NCI-H2107 treated with DMSO at 0.1 percent for 48 hours (cell line): Measurements from ENCODE around the gene PSME4.
"Not testable (repeated sequence)": the region's sequence is repeated elsewhere in the genome, so short reads cannot be mapped to it uniquely, and the experiment has no call there.

ENCODE experiments used
- DNase-seq: peaks from one replicate; lab custom pipeline; 2025; ENCODE audit not compliant: unreplicated experiment; lab: John Stamatoyannopoulos, UW

Gene PSME4

DNA sequence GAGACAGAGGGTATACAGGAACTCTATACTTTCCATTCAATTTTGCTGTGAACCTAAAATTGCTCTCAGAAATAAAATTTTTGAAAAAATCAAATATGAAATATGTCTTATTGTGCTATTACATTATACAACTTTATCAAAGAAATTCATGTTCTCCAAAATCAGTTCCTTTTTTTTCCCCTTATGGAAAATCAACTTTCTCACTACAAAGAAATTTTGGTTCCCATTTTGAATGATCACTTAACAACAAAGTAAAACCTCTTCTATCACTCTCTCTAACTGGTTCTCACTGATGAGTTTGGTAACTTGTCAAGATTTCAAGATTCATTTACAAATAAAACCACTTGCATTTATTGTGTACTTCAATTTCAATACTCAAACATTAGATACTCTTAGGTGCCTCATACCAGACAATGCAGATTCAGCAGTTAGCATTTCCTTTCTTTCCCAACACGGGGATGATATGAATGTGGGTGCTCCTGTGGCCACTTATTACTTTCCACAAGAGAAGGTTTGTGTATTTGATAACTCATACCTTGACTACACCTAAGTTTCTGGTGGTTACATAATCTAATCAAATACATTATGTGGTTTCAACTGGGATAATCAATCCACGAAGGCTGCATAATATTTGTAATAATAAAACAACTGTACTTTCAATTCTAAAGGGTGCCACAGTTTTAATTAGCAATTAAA lies 6.4 kb downstream of the PSME4 start:
- DNase-seq = peak; percentile 19

GRCh38 chr2:53961478-53962216 lies 9.1 kb downstream of the PSME4 start:
- not testable (repeated sequence) for DNase-seq

DNA sequence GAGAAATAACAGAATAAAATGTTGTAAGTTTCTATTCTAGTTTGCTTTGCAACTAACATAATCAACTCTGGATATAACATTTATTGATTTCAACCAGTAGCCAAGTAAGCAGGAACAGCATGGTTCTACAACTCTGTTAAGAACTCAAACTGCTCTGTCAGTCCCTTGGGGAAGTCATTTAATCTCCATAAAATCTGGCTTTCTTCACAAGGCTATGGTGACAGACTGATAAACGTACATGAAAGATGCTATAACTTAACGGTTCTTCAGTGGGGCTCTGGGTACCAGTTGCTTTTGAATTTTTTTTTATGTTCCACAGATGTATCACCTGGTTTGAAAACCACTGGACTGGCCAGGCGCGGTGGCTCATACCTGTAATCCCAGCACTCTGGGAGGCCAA lies 10.3 kb downstream of the PSME4 start:
- no peak for DNase-seq

GRCh38 chr2:53958443-53958842 lies 12.3 kb downstream of the PSME4 start:
- DNase-seq = no peak

DNA sequence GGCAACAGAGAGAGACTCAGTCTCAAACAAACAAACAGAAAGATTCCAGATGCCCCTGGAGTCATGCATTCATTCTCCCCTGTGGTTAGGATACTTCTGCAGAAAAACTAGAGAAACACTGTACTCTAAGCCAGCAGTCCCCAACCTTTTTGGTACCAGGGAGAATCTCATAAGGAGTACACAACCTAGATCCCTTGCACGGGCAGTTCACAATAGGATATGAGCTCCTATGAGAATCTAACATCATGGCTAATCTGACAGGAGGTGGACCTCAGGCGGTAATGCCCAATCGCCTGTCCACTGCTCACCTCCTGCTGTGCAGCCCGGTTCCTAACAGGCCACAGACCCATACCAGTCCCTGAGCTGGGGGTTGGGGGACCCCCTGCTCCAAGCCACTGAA lies 18.3 kb downstream of the PSME4 start:
- DNase-seq = no peak

DNA sequence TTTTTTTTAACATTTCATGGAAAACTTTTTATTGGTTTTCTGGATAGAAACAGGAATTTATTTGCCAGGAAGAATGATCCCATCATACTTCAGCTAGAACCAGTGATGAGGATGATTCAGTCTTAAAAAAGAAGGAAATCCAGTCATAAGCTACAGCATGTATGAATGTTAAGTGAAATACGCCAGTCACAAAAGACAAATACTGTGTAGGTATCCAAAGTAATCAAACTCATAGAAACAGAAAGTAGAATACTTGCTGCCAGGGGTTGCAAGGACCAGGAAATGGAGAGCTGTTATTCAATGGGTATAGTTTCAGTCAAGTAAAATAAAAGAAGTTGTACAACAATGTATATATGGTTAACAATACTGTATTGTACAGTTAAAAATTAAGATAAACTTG lies 21.3 kb downstream of the PSME4 start:
- DNase-seq = no peak

GRCh38 chr2:53945538-53945937 lies 25.3 kb downstream of the PSME4 start:
- no peak for DNase-seq

DNA sequence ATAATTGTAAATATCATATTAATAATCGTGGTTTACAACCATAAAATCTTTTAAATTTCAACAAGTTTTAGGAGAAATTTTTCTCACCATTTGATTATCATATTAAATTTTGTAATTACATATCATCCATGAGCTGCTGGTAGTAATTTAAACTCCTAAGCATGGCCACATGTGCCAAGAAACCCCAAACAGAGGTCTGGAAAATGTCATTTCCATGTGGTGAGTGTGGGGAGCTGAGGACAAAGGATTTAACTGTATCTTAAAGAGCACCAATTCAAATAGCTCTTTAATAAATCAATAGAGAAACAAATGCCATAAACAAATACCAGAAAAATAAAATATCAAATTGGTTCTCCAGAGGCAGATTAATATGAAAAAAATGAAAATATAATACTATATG lies 26.3 kb downstream of the PSME4 start:
- no peak for DNase-seq

- DNase-seq = no peak
Observed at GRCh38 chr2:53942280-53942679, 28.5 kb downstream of the PSME4 start.

DNA sequence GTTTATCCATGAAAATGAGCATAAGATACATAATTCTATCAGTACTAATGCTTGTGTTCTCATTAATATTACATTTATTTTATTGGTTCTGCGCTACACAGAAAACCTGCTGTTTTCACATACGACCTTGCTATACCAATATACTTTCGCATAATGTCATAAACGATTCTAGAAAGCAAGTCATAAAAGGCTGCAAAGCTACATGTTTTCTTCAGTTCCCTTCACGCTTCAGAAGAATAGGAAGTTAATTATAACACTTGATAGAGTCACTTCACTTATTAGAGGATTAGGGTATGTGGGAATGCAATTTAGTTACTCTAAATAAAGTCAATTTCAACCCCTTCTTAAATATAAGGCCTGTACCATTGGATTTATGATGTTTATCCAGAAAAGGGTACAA lies 29.0 kb downstream of the PSME4 start:
- no peak for DNase-seq

DNA sequence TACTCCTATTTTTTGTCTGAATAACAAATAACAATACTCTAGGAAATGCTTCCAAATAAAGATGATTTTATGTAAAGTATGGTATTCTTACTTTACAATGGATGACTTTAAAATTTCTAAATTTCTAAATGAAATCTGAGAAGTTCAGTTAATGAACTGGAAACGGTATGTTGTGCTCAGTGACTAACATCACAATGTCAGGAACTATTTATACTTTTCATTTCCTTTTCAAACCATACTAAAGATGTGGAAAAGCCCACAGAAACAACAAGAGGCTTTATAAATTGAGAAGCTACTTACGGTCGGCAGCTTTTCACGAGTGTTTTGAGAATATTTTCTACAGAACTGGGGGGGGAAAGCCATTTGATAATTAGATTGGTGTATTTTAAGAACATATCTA lies 31.1 kb downstream of the PSME4 start:
- no peak for DNase-seq

GRCh38 chr2:53938904-53939303 lies 31.9 kb downstream of the PSME4 start:
- no peak for DNase-seq

DNA sequence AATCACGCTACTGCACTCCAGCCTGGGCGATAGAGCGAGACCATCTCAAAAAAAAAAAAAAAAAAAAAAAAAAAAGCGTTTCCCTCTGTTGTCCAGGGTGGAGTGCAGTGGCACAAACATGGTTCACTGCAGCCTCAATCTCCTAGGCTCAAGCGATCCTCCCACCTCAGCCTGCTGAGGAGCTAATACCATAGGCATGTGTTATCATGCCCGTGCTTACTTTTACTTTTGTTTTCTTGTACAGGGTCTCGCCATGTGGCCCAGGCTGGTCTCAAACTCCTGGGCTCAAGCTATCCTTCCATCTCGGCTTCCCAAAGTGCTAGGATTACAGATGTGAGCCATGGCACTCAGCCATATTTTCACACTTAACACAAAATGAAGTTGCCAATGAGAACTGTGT lies 37.5 kb downstream of the PSME4 start:
- DNase-seq = no peak

GRCh38 chr2:53926321-53926720 lies 44.5 kb downstream of the PSME4 start:
- DNase-seq = not testable (repeated sequence)

- no peak for DNase-seq
Observed at GRCh38 chr2:53913721-53914120, 57.1 kb downstream of the PSME4 start.

GRCh38 chr2:53911434-53912189 lies 59.2 kb downstream of the PSME4 start:
- DNase-seq = no peak

GRCh38 chr2:53907582-53907981 lies 63.2 kb downstream of the PSME4 start:
- DNase-seq = no peak

DNA sequence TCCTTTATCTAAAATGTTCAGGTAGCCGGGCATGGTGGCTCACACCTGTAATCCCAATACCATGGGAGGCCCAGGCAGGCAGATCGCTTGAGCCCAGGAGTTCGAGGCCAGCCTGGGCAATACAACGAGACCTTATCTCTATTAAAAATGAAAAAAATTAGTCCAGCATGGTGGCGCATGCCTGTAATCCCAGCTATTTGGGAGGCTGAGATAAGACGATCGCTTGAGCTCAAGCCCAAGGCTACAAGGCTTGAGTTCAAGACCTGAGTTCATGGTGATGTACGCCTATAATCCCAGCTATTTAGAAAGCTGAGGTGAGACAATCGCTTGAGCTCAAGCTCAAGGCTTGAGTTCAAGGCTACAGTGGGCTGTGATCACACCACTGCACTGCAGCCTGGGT lies 65.4 kb downstream of the PSME4 start:
- no peak for DNase-seq

DNA sequence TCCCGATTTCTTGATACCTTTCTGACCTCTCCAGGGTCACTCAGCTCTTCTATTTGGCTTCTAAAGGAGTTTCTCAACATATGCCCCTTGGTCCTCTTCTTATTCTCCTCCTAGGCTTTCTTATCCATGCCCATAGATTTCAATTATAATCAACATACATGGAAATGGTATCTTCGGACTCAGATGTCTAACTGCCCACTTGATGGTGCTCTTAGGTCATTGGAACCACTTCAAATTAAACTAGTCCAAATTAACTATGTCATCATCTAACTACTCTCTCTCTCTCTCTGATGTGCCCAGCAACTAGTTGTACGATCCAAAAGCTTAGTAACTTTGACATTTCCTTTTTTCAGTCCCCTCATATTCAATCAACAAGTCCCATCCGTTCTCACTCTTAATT lies 67.8 kb downstream of the PSME4 start:
- no peak for DNase-seq

DNA sequence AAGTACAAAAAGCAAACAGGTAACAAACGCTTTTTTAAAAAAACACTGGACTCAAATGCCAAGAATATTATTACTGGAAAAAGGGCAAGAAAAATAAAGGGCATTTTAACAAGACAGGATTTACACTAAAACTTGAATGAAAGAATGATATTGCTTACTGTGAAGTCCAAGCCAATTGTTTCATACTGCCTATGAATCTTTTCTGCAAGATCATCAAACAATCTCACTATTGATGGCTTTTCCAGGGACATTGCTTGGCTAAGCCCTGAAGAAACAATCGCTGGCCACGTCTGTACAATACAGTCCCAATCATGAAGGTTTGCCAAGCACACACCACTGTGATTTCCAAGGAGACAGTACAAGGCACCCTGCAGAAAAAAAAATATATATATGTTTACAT lies 69.6 kb downstream of the PSME4 start:
- no peak for DNase-seq

DNA sequence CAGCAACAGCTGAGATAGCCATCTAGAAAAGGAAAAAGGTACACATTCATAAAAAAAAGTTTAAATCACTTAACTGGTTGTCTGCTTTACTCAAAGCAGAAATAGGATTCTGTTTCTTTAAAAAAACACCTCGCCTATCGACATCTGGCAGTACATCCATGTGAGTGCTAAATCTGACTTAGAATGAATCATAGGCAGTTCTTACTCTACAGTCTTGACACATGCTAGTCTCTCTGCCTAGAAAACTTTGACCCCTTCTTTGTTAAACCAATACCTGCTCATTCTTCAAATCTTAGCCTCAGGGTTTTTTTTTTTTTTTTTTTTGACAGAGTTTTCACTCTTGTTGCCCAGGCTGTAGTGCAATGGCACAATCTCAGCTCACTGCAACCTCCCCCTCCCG lies 73.9 kb downstream of the PSME4 start:
- DNase-seq = no peak
